NK-92 treated with Interleukin-12 subunit alpha and Interleukin-12 subunit beta, amount 100 ng/mL, for 24 hours (cell line): ENCODE data around the gene CLCNKA.
A peak's percentile ranks its signal among the peaks of the same experiment; 100 is the strongest.
"Not testable (repeated sequence)": the region's sequence is repeated elsewhere in the genome, so short reads cannot be mapped to it uniquely, and the experiment has no call there.

Experiments
- DNase-seq: peaks from one replicate; lab custom pipeline; 2025; lab: John Stamatoyannopoulos, UW

The CLCNKA gene

DNA sequence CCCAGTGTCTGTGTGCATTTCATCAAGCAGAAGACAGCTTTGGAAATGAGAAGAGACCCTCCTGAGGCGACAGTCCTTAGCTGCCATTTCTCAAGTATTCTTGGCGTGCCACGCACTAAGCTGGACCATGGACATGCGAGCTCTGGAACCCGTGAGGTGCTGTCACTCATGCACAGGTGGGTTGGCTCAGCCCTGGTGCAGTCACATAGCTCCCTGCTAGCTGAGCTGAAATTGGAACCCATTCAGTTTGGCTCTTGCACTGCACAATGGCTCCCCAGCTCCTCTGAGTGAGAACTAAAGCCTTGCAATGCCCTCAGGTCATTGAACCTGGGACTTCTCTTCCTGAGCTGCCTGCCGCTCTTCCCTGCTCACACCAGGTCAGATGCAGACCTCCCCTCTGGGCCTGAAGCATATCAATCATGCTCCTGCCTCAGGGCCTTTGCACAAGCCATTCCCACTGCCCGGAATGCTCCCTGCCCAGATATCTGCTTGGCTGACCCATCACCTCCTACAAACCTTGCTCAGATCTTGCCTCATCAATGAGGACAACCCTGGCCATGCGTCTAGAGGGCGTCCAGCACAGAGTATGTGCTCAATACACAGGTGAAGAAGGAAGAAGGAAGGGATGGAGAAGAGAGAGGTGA, 24.1 kb upstream of the CLCNKA start:
- DNase-seq = no peak

DNA sequence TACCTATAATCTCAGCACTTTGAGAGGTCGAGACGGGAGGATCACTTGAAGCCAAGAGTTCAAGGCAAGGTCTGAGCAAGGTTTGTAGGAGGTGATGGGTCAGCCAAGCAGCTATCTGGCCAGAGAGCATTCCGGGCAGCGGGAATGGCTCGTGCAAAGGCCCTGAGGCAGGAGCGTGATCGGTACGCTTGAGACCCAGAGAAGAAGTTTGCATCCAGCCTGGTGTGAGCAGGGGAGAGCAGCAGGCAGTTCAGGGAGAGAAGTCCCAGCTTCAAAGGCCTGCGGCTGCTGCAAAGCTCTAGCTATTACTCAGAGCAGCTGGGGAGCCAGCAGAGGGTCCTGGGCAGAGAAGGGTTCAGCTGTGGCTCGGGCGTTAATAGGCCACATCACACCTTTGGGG, 22.9 kb upstream of the CLCNKA start:
- no peak for DNase-seq

DNA sequence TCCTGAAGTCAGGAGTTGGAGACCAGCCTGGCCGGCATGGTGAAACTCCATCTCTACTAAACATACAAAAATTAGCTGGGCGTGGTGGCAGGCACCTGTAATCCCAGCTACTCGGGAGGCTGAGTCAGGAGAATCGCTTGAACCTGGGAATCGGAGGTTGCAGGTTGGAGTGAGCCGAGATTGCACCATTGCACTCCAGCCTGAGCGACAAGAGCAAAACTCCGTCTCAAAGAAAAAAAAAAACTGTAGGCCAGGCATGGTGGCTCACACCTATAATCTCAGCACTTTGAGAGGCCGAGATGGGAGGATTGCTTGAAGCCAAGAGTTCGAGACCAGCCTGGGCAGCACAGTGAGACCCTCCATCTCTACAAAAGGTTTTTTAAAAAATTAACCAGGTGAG, 20.6 kb upstream of the CLCNKA start:
- DNase-seq = not testable (repeated sequence)

GRCh38 chr1:16005597-16005996, 16.2 kb upstream of the CLCNKA start:
- no peak for DNase-seq

DNA sequence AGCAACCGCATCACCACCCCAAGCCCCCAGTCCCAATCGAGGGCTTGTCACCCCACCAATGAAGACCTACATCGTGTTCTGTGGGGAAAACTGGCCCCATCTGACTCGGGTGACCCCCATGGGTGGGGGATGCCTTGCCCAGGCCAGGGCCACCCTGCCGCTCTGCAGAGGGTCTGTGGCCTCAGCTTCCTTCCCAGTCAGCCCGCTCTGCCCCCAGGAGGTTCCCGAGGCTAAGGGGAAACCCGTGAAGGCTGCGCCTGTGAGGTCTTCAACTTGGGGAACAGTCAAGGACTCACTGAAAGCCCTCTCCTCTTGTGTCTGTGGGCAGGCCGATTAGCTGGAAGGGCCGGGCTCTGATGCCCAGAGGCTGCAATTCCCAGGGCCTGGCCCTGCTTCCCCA, 15.8 kb upstream of the CLCNKA start:
- no peak for DNase-seq

- no peak for DNase-seq
These were observed 15.0 kb upstream of the CLCNKA start for GRCh38 chr1:16006552-16007485.

- no peak for DNase-seq
These were observed 14.0 kb upstream of the CLCNKA start for GRCh38 chr1:16007671-16008341.

- peak; percentile 45 for DNase-seq
These were observed 12.8 kb upstream of the CLCNKA start for GRCh38 chr1:16009030-16009460.

DNA sequence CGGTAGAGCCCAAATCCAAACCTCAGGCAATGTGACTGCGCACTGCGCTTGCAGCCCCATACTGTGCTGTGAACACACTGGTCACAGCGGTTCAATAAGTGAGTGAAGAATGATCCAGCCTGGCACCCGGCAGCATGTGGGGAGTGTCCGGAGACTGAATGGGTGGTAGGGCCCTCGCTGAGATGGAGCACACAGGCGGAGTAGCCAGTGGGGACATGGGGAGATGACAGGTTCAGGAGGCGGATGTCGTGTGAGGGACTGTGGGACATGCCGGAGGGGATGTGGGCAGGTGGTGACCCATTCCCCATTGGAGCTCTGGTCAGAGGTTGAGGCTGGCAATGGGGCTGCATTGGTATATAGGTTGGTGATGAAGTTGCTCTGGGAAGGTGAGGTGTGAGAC, 12.2 kb upstream of the CLCNKA start:
- DNase-seq = no peak

DNA sequence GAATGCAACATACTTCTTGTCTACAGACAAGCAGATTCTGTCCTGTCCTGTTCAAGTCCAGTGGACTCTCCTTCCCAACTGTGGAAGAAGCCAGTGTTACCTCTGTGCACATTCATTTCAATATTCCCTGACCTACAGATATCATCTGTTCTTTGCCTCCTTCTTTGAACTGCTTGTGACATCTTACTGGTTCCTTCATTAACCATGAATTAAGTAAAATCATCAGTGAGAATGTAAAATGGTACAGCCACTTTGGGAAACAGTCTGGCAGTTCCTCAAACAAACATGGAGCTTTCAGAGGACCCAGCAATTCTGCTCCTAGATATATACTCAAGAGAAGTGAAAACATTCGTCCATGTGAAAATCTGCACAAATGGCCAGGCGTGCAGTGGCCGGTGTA, 11.0 kb upstream of the CLCNKA start:
- no peak for DNase-seq

DNA sequence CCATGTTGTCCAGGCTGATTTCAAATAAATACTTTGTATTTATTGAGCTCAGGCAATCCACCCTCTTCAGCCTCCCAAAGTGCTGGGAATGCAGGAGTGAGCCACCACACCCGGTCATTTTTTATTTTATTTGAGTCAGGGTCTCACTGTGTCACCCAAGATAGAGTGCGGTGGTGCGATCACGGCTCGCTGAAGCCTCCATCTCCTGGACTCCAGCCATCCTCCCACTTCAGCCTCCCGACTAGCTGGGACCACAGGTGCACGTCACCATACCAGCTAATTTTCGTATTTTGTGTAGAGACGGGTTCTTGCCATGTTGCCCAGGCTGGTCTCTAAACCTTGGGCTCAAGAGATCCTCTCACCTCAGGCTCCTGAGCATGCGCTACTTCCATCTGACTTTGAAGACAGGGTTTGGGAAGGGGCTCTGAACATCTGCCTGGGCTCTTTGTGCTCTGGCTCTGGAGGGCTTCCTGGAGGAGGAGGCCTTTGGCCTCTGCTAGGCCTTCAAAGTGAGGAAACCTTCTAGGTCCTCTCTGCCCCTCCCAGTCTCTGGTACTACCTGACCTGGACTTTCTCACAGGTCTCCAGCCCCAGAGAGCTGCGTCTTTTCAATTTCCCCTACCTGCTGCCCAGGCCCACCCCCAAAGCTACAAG, 9.8 kb upstream of the CLCNKA start:
- DNase-seq = no peak

DNA sequence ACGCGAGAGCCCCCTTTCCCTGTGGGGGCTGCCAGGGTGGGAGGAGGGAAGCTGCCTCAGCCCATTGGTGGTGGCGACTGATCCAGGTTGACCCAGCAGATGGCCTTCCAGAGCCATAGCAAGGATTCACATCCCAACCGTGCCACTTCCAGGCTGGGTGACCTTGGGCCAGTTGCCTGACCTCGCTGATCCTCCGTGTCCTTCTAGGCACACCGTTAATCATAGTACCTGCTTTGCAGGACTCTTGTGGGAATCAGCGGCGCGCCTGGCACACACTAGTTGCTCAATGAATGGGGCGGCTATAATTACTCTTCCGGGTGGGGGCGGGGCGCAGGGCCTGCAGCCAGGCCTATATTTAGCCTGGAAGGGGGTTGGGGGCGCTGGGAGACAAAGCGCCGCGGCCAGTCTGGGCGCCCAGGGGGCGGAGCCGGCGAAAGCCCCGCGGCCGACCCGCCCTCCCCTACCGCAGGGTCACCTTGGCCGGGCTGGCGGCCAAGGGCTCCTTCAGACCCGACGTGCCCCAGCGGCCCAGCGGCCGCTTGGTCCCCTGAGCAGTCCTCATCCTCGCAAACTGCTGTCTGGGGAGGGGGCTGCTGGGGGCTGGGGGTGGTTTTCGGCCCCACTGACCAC, 9.1 kb upstream of the CLCNKA start:
- no peak for DNase-seq

- no peak for DNase-seq
These were observed 8.5 kb upstream of the CLCNKA start for GRCh38 chr1:16013220-16013907.

GRCh38 chr1:16013908-16014258, 8.0 kb upstream of the CLCNKA start:
- DNase-seq = no peak

DNA sequence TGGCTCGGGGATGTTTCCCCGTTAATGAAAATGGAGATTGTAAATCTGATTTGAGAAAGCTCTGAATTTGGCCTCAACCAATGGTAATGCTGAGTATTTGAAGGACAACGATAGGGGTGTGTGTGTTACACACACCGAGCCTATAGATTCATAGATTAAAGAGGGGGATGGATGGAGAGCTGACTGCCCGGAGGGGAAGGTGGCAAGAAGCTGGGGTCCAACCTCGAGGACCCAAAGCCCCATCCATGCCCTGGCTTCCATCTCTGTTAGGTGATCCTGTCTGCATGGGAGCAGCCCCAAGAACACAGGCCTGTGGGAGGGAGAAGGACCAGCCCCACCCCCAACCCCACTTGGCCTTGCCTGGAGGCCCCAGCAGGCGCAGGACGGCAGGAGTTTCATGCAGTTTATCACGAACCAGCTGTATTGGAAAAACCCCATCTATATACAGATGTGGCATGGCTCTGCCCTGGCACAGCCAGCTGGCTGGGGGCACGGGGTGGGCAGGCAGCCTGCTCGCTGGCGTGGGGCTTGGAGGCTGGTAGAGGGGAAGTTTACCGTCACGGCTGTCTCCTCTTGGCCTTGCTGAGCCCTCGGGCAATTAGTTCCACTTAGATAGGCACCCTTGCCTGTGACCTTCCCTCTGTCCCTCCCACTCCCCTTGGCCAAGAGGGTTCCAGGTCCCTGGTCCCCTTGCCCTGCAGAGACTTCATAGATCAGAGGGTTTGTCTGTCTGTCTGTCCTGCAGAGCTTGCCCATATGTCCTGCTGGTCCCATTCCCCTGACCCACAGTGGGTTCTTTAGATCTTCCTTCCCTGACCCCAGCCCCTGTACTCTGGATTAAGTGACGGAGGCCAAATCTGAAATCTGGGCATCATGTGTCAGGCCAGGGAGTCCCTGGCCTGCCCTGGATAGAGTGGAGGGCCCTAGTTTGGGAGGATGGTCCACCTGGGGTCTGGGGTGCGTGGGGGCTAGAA, 7.0 kb upstream of the CLCNKA start:
- DNase-seq = no peak

GRCh38 chr1:16015491-16015890, 6.3 kb upstream of the CLCNKA start:
- no peak for DNase-seq

DNA sequence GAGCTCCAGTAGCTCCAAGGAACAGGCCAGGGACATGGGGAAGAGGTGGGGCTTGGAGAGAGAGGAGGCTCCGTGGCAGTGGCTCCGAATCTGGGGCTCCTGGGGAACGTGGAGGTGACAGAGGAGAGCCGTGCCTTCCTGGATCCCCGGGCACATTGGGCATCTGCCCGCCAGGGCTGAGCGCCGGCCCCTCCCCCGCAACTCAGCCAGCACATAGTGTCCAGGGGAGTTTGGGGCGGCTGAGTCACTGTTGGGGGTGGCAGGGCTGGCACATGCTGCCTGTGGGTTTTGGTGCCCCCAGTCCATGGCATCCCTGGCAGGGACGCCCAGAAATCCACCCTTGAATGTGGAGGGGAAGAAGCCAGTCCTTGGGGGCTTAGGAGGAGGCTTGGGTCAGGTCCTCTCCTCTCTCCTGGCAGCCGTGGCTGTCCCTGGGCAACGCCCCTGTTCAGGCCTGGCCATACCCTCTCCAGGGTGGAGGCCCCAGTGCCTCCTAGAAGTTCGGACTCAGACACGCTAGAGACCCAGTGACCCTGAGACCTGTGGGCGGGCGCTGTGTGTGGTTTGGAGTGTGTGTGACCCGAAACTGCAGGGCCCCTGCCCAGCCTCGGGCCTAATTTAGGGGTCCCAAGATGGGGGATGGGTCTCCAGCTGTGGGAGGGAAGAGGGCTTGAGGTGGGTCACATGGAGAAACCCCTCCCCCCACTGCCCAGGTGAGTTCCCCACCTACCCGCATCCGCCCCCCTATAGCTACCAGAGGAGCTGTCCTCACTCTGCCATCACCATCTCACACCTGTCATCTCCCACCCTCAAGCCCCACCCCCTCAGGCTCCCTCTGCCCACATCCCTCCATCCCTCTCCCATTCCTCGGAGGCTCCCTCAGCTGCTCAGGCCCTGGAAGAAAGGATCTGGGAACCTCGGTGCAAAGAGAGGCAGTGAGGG, 5.6 kb upstream of the CLCNKA start:
- DNase-seq = no peak

- DNase-seq = no peak
These were observed 4.8 kb upstream of the CLCNKA start for GRCh38 chr1:16017076-16017460.
